Testis (tissue), 2 donors: ENCODE data around the gene THRB.

Experiments
- POLR2A ChIP-seq: fragments of 450-650 bp; IDR thresholded peaks from one replicate; pipeline ENCODE4 v1.6.1; 2017; ENCODE audit warnings: antibody characterized with exemption, mild to moderate bottlenecking, moderate library complexity
- TF ChIP-seq, protein P1 (sequence below), 3 experiments: fragments of 450-650 bp in 2 of 3; fragments of 200-600 bp in 1 of 3; sonication (generic) in 1 of 3; IDR thresholded peaks; one replicate each; pipeline ENCODE4 v1.5.1; 2016 to 2019; ENCODE audit warnings: antibody characterized with exemption in 3 of 3, mild to moderate bottlenecking in 2 of 3, moderate library complexity in 1 of 3

DNA sequence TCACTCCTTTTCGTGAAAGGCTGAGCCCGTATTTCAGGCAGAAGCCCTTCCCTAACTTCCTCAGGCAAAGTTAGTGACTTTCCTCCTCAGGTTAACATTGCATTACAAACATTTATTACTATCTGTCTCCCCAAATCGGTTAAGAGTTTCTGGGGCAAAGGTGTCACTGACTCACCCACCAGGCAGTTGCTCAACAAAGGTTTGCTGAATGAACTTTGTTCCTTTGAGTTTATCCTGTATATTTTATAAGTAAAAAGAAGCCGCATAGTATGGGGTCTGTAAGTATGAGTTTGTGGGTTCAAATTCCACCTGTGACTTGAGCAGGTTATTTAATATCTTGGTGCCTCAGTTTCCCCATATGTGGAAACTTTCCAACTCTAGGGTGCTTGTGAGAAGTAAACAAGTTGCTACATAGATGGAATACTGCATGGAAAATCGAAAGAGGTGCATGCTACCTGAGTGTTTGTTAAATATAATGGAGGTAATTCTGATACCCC, 177.7 kb downstream of the THRB start:
- TF ChIP-seq, protein P1, sequence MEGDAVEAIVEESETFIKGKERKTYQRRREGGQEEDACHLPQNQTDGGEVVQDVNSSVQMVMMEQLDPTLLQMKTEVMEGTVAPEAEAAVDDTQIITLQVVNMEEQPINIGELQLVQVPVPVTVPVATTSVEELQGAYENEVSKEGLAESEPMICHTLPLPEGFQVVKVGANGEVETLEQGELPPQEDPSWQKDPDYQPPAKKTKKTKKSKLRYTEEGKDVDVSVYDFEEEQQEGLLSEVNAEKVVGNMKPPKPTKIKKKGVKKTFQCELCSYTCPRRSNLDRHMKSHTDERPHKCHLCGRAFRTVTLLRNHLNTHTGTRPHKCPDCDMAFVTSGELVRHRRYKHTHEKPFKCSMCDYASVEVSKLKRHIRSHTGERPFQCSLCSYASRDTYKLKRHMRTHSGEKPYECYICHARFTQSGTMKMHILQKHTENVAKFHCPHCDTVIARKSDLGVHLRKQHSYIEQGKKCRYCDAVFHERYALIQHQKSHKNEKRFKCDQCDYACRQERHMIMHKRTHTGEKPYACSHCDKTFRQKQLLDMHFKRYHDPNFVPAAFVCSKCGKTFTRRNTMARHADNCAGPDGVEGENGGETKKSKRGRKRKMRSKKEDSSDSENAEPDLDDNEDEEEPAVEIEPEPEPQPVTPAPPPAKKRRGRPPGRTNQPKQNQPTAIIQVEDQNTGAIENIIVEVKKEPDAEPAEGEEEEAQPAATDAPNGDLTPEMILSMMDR (IDR thresholded peaks at IDR 0.05): no peak
- TF ChIP-seq POLR2A: no peak
